NCI-H524 treated with DMSO at 0.1 percent for 48 hours (cell line): ENCODE measurements around the gene PRELID1.
A peak's percentile ranks its signal among the peaks of the same experiment; 100 is the strongest.
"Not testable (repeated sequence)": the region's sequence is repeated elsewhere in the genome, so short reads cannot be mapped to it uniquely, and the experiment has no call there.

ENCODE experiments used
- DNase-seq: peaks from one replicate; lab custom pipeline; 2025; lab: John Stamatoyannopoulos, UW

Gene PRELID1

DNA sequence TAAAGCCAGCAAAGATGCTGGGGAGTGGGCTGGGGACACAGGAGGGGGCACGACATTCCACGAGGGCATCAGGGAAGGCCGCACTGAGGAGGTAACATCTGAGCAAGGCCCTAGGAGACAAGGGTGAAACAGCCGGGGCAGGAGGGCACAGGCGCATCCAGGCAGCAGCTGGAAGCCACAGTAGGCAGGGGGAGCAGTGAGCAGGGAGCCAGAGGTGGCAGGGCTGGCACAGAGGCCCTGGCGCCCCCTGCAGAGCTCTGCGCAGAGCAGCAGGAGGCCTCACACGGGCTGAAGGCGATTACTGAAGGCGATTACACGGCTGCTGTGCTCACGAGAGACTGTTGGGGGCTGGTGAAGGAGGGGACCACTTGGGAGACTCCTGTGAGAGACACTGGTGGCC is 32.5 kb downstream of the PRELID1 start:
- DNase-seq = no peak

DNA sequence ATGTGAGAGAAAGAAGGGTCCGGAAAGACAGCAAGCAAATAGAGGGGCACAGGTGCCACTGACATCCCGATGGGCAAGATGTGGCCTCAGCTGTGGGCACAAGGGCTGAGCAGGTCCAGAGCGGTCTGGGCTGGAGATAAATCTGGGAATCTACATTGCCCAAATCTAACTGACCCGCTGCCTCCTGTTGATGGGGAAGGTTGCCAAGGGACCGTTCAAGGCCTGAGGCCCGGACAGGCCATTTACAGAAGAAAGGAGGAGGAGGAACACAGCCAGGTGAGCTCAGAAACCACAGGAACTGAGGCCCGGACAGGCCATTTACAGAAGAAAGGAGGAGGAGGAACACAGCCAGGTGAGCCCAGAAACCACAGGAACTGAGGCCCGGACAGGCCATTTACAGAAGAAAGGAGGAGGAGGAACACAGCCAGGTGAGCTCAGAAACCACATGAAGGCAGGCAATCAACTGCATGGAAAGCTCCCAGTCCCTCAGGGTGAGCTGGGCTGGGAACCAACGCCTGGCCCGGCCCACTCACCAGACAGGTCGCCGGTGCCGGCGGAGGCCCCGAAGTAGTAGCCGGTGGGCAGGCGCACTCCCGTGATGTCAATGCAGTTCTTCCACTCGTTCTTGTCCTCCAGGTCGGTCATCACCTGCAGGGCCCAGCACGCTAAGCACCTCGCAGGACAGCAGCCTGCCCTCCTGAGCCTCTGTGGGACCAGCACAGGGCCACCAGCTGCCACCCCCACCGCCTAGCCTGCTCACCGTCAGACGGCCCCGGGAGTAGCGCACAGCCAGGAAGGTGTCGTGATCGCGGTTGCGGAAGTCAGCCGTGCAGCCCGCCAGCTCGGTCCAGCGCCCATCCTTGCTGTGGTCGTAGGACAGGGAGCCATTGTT is 33.2 kb downstream of the PRELID1 start:
- DNase-seq = no peak

DNA sequence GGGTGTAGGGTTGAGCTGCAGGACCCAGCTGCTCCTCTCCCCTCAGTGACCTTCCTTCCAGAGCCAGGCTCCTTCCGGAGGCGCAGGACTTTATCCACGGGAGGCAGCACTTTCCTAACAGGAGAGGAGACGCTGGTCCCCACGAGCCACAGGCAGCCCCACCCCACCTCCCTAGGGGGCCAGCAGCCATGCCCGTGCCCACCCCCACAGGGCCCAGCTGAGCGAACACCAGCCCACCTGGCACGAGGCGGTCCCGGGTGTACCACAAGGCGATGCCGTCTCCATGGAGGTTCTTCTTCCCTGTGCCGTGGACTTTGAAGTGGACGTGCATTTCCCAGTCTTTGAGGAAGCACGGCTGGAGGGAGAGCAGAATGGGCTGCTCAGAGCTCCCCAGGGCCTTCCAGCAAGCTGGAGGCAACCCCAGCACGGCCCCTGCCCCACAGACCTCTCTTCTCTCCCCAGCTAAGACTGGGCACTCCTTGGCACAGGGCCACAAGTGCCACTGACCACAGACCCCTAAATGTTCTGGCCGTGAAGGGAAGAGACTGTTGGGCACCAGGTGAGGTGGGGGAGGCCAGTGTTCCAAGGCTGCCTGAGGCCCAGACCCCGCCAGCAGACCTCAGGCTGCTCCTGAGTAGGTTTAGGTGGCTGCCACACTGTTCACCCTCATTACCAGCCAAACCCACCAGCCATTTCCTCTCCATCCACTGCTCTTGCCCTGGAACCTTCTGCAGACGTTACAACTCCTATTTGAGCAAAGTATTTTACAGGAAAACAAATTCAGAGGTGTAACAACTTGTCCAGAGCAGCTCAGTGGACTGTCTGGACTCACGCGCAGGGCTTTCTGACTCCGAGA is 34.9 kb downstream of the PRELID1 start:
- no peak for DNase-seq

DNA sequence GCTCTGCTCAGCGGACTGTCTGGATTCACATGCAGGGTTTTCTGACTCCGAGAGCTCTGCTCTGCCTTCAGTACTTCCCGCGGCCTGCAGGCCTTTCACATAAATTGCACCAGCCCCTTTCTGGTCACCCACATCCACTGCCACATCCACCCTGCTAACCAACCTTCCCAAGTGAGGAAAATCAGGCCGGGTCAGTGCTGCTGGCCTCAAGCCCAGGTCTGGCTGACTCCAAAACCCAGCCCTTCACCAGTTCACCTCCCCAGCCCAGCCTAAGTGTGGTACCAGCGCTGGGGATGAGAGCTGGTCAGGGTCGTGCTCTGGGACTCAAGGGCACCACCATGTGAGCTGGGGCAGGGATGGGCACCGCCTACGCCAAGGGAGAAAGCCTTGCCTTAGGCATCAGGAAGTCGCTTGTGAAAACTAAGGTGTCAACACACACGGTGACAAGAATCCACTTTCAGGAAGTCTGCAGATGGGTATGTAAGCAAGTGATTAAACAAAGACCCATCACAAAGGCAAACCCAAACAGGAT is 35.6 kb downstream of the PRELID1 start:
- no peak for DNase-seq

DNA sequence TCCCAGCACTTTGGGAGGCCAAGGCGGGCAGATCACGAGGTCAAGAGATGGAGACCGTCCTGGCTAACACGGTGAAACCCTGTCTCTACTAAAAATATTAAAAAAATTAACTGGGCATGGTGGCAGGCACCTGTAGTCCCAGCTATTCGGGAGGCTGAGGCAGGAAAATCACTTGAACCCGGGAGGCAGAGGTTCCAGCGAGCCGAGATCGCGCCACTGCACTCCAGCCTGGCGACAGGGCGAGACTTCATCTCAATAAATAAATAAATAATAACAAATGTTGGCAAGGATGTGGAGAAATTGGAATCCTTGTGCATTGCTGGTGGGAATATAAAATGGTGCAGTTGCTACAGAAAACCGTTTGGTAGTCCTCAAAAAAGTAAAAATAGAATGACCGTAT is 39.4 kb downstream of the PRELID1 start:
- not testable (repeated sequence) for DNase-seq

DNA sequence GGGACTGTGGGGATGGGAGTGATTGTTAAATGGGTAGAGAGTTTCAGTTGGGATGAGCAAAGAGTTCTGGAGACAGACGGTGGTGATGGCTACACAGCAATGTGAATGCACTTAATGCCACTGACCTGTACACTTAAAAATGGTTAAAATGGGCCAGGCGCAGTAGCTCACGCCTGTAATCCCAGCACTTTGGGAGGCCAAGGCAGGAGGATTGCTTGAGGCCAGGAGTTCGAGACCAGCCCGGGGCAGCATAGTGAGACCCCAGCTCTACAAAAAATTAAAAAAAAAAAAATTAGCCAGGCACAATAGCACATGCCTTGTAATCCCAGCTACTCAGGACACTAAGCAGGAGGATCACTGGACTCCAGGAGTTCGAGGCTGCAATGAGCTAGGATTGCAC is 40.2 kb downstream of the PRELID1 start:
- DNase-seq = no peak

DNA sequence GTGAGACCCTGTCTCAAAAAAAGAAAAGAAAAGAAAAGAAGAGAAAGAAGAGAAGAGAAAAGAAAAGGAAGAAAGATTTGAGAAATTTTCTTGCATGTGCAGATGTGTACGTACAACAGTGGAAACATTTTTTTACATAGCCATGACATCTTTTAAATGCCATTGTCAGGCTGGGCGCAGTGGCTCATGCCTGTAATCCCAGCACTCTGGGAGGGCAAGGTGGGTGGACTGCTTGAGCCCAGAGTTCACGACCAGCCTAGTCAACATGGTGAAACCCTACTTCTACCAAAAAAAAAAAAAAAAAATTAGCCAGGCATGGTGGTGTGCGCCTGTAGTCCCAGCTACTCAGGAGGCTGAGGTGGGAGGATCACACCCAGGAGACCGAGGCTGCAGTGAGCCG is 41.3 kb downstream of the PRELID1 start:
- DNase-seq = no peak

DNA sequence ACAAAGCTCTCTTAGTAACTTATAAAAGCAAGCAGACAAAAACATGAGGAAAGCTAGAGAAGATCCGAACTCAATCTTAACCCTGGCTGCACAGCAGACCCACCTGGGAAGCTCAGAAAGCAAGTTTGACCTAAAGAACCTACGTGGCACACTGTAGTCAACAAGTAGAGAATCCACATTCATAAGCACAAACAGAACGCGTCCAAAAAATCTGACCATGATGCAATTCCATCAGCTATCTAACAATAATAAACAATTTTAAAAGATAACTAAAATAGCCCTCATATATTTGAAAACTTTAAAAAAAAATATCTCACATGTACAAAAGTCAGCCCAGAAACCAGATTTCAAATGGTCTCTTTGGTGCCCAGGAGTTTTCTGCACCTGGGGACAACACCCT is 43.2 kb downstream of the PRELID1 start:
- DNase-seq = no peak

DNA sequence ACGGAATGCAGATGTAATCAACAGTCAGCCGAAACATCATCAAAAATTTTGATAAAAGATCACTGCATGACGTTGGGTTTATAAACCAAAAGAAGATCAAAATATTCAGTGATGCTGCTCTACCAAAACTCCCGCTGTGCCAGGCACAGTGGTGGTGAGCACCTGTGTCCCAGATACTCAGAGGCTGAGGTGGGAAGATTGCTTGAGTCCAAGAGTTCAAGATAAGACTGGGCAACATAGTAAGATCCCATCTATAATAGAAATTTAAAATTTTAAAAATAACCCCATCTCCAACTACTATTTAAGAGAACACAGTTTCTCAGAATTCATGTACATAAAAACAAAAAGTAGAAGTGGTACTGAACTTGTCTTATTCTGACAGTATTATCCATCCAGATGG is 44.1 kb downstream of the PRELID1 start:
- DNase-seq = no peak

DNA sequence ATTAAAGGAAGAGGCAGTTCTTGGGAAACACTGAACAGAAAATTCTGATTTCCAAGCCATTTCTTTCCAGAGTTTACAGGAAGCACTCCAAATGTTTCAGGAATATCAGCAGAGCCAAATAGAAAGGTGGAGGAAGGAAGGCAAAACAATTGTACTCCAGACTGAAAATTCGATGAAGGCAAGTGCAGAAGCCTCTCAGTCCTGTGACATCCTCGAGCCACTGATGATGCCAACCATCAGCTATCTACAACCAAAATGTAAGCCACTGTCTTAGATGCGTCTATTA is 45.7 kb downstream of the PRELID1 start:
- no peak for DNase-seq

DNA sequence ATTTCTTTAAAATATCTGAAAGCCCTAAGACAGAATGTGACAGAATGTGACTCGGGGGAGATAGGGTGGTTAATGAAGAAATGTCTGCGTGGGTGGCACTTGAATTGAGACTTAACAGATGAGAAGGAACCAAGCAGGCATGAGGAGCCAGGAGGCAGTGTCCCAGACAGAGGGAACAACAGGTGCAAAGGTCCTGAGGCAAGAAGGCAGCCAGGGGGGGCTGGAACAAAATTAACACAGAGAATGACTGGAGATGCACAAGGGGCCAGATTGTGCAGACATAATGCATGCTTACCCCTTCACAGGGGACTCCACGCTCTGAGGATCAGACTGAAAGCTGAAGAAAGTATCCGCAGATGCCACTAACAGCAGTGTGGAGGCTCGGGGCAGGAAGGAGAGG is 46.2 kb downstream of the PRELID1 start:
- no peak for DNase-seq

DNA sequence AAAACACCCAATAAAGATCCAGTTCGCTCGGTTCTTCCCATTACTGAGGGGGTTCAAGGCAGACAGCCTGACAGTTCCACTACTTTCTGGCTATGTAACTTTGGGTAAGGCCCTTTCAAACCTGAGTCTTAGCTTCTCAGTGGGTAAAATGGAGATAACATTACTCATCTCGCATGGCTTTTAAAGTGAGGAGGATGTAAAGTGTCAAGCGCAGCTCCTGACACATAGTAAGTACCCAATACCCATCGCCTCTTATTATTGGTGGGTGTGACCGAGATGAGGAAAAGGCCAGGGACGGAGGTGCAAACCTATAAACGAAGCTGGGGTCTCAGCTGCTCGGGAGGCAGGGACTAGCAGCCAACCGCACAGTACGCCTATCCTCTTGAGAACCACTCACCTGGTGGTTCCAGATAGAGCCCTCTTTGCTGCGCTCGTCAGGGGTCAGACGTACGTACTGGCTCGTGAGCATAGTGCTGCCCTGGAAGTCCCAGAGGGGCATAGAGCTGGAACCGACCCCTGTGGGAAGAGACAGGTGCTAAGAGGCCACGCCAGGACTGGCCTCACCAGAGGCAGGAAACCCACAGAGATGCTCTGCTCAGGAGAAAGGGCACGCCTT is 47.3 kb downstream of the PRELID1 start:
- no peak for DNase-seq

DNA sequence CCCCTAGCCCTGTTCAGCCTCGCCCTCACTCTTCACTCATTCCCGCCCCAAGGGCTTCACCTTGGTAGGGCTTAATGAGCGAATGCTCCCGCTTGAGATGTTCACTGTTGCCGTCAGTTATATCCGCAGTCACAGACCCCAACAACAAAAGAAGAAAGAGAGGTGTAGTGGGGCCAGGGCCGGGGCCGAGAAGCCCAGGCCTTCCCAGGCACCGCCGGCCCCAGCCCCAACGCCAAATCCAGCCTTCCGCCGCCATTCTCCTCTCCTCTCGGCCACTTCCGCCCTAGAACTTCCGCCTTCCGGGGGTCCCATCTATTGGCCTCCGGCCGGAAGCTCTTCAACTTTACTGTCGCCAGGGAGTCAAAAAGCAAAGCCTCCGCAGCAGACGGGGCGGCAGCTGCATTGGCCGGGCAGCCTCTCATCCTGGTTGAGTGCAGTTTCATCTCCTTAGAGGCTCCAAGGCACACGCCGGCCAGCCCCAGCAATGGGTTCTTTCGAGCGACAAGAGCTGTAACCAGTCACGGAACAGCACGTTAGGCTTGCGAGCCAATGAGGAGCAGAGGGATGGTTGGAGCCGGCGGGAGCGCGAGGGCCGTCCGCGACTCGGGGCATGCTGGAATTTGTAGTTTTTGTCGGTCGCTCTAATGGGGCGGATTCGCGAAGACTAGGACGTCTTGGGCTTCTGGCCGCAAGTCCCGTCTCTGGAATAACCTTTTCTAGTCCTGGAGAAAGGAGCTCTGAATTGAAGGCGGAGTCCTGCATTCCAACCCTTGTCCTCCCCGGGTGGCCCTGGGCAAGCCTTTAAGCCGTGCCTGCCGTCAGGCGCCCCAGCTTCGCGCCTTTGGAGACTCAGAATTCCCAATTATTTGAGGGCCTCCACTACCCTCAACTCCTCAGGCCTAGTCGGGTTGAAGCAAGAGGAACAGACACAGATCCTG is 48.1 kb downstream of the PRELID1 start, which contains the start of gene LMAN2:
Gene LMAN2 (minus strand): TSS at position 277 of the 938 bp plus-strand sequence. CDS start 21 bp downstream, at position 256.
- DNase-seq = peak; percentile 84

DNA sequence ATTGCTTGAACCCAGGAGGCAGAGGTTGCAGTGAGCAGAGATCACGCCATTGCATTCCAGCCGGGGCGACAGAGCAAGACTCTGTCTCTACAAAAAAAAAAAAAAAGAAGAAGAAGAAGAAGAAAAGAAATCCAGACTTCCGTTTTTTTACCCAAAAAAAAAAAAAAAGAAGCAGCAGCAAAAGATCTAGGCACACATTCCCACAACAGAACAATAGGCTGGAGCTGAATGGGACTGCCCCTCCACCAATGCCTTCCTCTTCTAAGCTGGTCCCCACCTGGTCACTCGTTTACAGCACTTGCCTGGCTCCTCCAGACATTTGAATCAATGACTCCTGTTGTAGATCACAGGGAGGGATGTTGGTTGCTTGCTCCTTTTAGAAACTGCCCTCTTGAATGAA is 49.5 kb downstream of the PRELID1 start:
- no peak for DNase-seq

DNA sequence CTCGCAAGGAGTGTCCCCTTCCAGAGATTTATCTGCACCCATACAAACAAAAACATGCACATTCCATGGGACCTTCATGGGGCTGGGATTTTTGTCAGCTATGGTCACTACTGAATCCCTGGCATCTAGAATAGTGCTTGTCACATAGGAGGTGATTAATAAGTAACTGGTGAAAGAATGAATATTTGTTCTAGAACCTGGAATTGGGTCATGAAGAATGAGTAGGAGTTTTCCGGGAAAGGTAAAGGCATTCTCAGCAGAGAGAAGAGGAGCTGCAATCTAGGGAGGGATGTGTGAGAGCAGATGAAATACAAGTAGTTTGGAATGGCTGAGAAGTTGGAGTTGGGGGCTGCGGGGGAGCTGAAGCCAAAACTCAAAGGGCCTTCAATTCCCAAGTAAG is 50.7 kb downstream of the PRELID1 start:
- no peak for DNase-seq

DNA sequence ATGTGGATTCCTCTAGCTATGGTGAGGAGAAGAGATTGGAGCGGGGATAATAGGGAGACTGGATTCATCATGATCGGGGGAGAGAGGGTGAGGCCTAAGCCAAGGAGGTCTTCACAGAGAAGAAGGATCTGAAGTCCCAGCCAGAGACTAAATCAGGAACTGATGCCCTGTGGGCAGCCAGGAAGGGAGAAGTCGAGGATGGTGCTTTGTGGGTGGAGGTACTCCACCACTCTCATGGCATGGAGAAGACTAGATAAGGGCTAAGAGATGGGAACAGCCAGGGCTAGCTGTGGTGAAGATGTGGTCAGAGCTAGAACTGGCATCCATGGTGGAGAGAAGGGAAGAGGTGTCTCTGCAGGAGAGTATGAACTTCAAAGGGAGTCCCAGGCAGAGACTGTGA is 51.1 kb downstream of the PRELID1 start:
- DNase-seq = no peak

DNA sequence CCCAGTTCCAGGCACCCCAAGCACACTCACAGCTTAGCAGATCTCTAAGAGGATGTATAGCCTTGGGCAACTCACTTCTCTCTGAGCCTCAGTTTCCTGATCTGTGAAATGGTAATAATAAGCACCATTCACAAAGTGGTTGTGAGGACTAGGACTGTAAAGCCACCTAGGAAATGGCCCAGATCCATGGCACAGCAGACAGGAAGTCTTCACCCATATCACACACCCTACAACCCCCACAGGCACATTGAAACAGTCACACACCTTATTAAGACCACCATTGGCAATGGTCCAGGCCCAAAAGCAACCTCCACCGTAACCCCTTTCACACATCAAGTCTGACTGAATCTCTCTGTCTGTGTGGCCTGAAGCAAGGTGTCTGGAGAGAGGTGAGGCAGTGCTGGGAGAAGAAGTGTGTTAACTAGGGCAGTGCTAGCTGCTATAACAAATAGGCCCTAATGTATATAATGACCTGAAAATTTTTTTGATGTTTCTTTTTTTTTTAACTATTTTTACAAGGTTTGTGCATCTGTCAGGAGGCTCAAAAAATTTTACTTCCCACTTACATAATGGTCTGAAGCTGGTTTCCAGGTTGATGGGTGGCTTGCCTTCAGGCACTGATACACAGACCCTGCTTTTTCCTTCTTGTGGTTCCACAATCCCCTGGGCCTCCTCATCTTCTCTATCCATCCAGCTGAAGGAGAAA is 51.7 kb downstream of the PRELID1 start:
- no peak for DNase-seq

DNA sequence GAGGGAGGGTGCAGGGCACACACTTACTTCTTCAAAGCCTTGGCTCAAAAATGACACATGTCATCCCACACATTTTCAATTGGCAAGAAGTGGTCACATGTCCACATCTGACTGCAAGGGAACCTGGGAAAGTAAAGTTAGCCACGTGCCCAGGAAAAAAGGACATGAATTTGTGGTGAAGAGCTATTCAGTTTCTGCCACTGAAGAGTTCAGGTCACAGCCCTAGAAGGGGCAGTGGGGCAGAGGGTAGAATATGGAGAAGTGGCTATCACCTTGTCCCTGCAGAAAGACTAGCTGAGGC is 52.2 kb downstream of the PRELID1 start:
- no peak for DNase-seq
